Prostate gland (tissue), 2 donors: Measurements from ENCODE around the gene SATB1. TPM values are rescaled to one million over a fixed set of nuclear protein-coding genes. Genes with fewer than 3 reads are reported as not detected.

Experiments used
- DNase-seq: peaks from one replicate; pipeline ENCODE4 v3.0.0-alpha.2; 2019; ENCODE audit warnings: low spot score
- H3K27ac ChIP-seq, 2 donors: fragments of 200-600 bp; sonication (generic); 2 replicates each; pipeline ENCODE4 v1.5.1; 2017 to 2019
- H3K27me3 ChIP-seq: fragments of 200-600 bp; sonication (generic); replicated peaks from 2 replicates; pipeline ENCODE4 v1.5.1; 2019; ENCODE audit not compliant: insufficient read depth
- H3K36me3 ChIP-seq, 2 donors: fragments of 200-600 bp; sonication (generic); 1 replicate in 1 of 2; 2 replicates in 1 of 2; pipeline versions ENCODE4 v1.5.1 to v1.8.1; 2017 to 2019
- H3K4me1 ChIP-seq: fragments of 200-600 bp; sonication (generic); replicated peaks from 2 replicates; pipeline ENCODE4 v1.5.1; 2019
- H3K4me3 ChIP-seq, 2 donors: fragments of 200-600 bp; sonication (generic); 2 replicates each; pipeline ENCODE4 v1.5.1; 2017 to 2019
- H3K9me3 ChIP-seq: fragments of 200-600 bp; sonication (generic); 2 replicates; pipeline ENCODE4 v1.5.1; 2017
- CTCF ChIP-seq, 4 experiments: fragments of 200-600 bp in 2 of 4; fragments of 450-650 bp in 2 of 4; sonication (generic) in 2 of 4; IDR thresholded peaks; 1 replicate in 3 of 4; 2 replicates in 1 of 4; pipeline ENCODE4 v1.5.1; 2016 to 2019; ENCODE audit warnings: antibody characterized with exemption in 4 of 4, mild to moderate bottlenecking in 2 of 4, moderate library complexity in 2 of 4
- POLR2A ChIP-seq: fragments of 450-650 bp; IDR thresholded peaks from one replicate; pipeline ENCODE4 v1.6.1; 2016; ENCODE audit warnings: antibody characterized with exemption, mild to moderate bottlenecking
- POLR2AphosphoS5 ChIP-seq: sonication (generic); formaldehyde crosslinking; IDR thresholded peaks from one replicate; pipeline ENCODE4 v1.6.1; 2017; ENCODE audit warnings: antibody characterized with exemption
- WGBS: methylation state at CpG from one replicate; pipeline ENCODE4 v1.1.5; 2018; 5-methylcytosine and 5-hydroxymethylcytosine counted together
- intact Hi-C: fragments of 100-400 bp; cut with DNase I; formaldehyde crosslinking; loops from one replicate; pipeline ENCODE4 v1.14.2; 2022
- total RNA-seq, 2 donors: library from RNA; depleted of rRNA; stranded (reverse); fragments of >200 nt; gene quantifications; one replicate each; pipeline ENCODE4 v1.1.0, GENCODE V29; 2016

SATB1 gene
- total RNA-seq, 2 donors from 2014 or later = 51.7 to 62.2 TPM

GRCh38 chr3:18403061-18403460, 22.1 kb downstream of the SATB1 start:
- H3K9me3 ChIP-seq = no peaks in the 10 kb centered on the region
- no peak overlapping the region for H3K4me3 ChIP-seq
- 67% methylated on average over 2 of the region's 2 CpGs for WGBS
- intact Hi-C loops = no loop called here
- no peaks in the 10 kb centered on the region for H3K27me3 ChIP-seq
- TF ChIP-seq CTCF (IDR thresholded peaks at IDR 0.05) (no peak), POLR2A (no peak), POLR2AphosphoS5 (no peak)
- H3K27ac ChIP-seq = no peak overlapping the region
- no peak for DNase-seq
- no peaks in the 10 kb centered on the region for H3K4me1 ChIP-seq
- no peaks in the 10 kb centered on the region for H3K36me3 ChIP-seq

- WGBS = 56% methylated on average over 3 of the region's 3 CpGs
- Histone ChIP-seq H3K9me3 (no peaks in the 10 kb centered on the region), H3K27me3 (no peaks in the 10 kb centered on the region), H3K4me1 (no peaks in the 10 kb centered on the region), H3K27ac (no peak overlapping the region), H3K4me3 (no peak overlapping the region), H3K36me3 (no peaks in the 10 kb centered on the region)
- intact Hi-C loops = no loop called here
- no peak for DNase-seq
- no peak for TF ChIP-seq CTCF (IDR thresholded peaks at IDR 0.05)
- TF ChIP-seq POLR2AphosphoS5 = no peak
- no peak for TF ChIP-seq POLR2A
Observed at GRCh38 chr3:18402239-18402799, 22.8 kb downstream of the SATB1 start.

GRCh38 chr3:18401300-18401961, 23.7 kb downstream of the SATB1 start:
- Histone ChIP-seq H3K36me3 (no peaks in the 10 kb centered on the region), H3K4me1 (no peaks in the 10 kb centered on the region), H3K4me3 (no peak overlapping the region), H3K9me3 (no peaks in the 10 kb centered on the region), H3K27me3 (no peaks in the 10 kb centered on the region), H3K27ac (no peak overlapping the region)
- no peak for DNase-seq
- 63% methylated on average over 10 of the region's 10 CpGs for WGBS
- intact Hi-C loops = no loop called here
- no peak for TF ChIP-seq POLR2AphosphoS5
- TF ChIP-seq CTCF (IDR thresholded peaks at IDR 0.05) = no peak
- TF ChIP-seq POLR2A = no peak

- H3K27me3 ChIP-seq = no peaks in the 10 kb centered on the region
- WGBS = 78% methylated on average over 1 of the region's 1 CpG
- no peak overlapping the region for H3K27ac ChIP-seq
- H3K9me3 ChIP-seq = no peaks in the 10 kb centered on the region
- TF ChIP-seq POLR2AphosphoS5 = no peak
- TF ChIP-seq CTCF (IDR thresholded peaks at IDR 0.05) = no peak
- no peak for TF ChIP-seq POLR2A
- intact Hi-C loops = no loop called here
- no peaks in the 10 kb centered on the region for H3K4me1 ChIP-seq
- H3K36me3 ChIP-seq = no peaks in the 10 kb centered on the region
- no peak for DNase-seq
- H3K4me3 ChIP-seq = no peak overlapping the region
Observed at GRCh38 chr3:18398448-18398847, 26.7 kb downstream of the SATB1 start.

GRCh38 chr3:18396428-18396827, 28.7 kb downstream of the SATB1 start:
- no peaks in the 10 kb centered on the region for H3K27me3 ChIP-seq
- H3K4me1 ChIP-seq = no peaks in the 10 kb centered on the region
- no peak for TF ChIP-seq CTCF (IDR thresholded peaks at IDR 0.05)
- no peak for TF ChIP-seq POLR2AphosphoS5
- TF ChIP-seq POLR2A = no peak
- H3K27ac ChIP-seq = no peak overlapping the region
- H3K36me3 ChIP-seq = no peaks in the 10 kb centered on the region
- intact Hi-C loops = no loop called here
- no peak for DNase-seq
- H3K4me3 ChIP-seq = no peak overlapping the region
- no peaks in the 10 kb centered on the region for H3K9me3 ChIP-seq
- 0% methylated on average over 1 of the region's 1 CpG for WGBS
